GM19395 (cell line): ENCODE data around the gene DDRGK1.
"Not testable (repeated sequence)": the region's sequence is repeated elsewhere in the genome, so short reads cannot be mapped to it uniquely, and the experiment has no call there.

Experiments used
- ATAC-seq: cut with Tn5 transposase; IDR thresholded peaks from one replicate; pipeline ENCODE4 v1.9.1; 2021; ENCODE audit warnings: mild to moderate bottlenecking, moderate library complexity; ENCODE audit not compliant: unreplicated experiment

The DDRGK1 gene

DNA sequence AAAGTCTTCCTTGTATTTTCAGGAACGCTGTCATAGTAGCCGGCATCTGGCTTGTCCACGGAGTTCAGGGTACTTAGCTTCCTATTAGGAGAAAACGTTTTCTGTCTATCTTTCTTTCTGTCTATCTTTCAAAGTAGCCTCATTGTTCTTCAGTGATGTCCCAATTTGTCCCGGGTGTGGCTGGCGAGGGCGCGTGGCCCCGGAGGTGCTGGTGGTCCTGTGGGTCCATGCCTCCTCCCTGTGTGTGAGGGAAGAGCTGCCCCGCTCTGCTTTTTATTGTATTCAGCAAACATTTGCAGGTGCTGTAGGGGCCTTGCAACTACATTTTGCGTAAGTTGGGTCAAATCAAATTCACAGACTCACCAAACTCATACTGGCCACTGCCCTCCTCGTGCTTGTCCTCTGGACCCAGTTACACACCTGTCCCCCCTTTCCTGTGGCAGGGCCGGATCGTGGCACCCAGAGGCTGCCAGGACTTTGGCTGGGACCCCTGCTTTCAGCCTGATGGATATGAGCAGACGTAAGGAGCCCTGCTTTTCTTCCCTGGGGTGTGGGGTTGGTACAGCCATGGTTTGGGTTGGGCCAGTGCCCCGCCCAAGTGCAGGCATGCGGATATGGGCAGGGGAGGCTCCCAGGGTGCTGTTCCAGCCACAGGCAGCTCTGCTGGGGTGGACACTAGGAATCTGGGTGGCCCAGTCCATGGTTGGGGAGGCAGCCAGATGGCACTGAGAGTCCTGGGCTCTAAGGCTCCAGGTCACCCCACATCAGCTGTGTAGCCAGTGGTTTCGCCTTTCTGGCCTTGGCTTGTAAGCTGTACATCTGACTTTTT lies 17.1 kb upstream of the DDRGK1 start:
- no peak for ATAC-seq

DNA sequence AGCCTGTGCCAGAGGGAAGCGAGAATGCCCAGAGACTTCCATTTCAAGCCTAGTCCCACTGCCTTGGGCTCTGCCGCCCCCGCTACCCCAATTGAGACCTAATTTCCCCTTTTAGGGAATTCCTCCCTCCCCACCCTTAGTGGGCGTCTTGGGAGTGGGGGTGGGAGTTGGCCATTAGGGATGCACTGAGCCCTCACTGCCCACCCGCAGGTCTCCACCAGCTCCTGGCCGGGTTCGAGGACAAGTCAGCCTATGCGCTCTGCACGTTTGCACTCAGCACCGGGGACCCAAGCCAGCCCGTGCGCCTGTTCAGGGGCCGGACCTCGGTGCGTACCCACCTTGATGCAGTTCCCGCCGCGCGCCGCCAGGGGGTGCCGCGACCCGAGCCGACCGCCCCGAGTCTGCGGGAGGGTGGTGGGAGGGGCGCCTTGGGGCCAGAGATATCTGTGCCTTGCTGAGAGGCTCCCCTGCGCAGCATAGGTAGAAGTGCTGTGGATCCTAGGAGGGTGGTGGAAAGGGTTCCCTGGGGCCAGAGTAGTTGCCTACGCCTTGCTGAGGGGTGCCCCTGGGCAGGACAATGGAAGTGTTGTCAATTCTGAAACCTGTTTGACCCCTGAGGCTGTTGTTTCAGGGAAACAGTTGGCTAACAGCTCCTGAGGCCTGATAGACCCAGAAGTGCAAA lies 14.0 kb upstream of the DDRGK1 start:
- no peak for ATAC-seq

DNA sequence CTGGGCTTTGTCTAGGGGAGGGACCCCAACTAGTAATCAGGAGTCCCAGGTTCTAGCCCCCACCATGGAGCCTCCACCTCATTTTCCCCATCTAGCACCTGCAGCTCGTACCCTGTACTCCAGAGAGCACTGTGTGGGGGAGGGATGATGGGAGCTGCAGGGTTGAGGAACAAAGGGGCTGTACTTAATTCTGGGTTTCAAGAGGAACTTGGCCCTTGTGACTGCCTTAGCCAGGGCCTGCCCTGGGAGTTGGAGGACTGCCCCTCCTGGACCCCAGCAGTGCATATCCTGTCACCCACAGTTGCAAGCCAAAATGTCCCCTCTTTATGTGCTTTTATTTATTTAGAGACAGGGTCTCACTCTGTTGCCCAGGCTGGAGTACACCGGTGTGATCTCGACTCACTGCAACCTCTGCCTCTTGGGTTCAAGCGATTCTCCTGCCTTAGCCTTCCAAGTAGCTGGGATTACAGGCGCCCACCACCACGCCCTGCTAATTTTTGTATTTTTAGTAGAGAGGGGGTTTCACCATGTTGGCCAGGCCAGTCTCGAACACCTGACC lies 11.0 kb upstream of the DDRGK1 start:
- not testable (repeated sequence) for ATAC-seq

DNA sequence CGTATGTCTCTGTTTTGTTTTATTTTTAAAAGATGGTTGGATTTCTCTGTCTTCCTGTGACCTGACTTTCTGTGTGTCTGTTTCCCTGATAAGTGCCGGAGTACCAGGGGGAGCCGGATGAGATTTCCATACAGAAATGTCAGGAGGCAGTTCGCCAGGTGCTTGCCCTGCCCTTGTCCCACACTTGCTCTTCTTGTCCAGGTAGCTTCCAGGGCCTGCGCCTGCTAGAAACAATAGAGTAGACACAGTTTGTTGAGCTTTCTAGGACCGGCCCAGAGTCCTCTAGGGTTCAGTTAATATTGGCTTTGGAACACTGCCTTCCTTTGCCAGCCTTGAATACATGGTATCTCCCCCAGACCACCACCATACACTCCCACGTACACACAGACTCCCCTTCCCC lies 8.7 kb upstream of the DDRGK1 start:
- ATAC-seq: no peak

DNA sequence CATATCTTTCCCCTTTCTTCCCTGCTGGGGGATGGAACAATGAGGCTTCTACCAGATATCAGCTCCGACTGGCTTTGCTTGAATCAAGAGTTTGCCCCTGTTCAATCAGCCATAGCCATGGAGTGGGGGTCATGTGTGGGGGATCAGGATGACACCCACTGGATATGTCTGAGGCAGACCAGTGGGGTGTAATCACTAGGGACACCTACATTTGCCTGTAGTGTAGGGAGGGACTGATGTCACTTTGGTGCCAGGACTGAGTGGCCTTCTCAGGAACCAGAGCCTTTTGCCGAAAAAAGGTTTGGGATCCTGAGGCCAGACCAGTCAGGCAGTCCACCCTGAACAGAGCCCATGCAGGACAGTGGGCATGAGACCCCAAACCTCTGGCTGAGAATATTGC lies 5.9 kb upstream of the DDRGK1 start:
- no peak for ATAC-seq

DNA sequence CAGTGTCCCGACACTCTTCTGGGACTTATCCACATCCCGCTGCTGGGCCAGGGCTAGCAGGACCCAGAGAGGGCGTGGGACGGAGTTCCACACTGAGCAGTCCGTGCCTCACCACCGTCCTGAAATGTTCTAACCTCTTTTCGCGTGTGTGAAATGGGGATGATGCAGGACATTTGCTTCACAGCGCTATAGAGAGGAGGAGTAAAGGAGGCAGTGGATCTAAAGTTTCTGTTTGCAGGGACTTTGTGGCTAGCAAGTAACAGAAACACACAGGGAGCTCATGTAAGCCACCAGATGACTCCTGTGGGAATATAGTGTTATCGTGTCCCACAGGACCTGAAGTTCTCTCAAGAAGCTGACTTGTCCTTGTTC lies 5.5 kb upstream of the DDRGK1 start:
- no peak for ATAC-seq

DNA sequence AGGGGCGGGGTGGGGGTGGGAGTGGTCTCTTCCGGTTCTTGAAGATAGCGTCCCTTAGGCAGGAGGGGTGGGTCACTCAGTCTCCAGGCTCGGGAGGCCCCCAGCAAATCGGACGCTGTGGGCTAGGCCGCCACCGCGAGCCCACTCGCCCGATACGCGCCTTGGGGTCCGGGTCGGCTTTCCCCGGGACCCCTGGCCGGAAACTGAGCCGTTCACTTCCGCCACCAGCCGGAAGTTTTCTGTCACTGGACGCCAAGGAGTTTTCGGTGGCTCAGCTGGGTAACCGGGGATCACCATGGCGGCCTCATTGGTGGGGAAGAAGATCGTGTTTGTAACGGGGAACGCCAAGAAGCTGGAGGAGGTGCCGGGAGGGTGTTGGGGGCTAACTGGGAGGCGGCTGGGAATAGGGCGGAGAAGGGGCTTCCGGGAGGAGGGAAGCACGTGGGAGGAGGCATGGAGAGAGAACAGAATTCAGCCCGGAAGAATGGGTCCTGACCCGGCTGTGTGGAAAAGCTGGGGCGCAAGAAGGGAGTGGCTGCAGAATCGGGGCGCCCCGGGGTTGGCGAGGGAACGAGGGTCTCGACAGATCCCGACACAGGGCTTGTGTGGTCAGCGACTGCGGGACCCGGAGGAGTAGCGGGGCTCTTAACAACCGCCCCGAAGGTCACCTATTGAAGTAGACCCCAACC lies 4.9 kb upstream of the DDRGK1 start, which contains the start of gene ITPA:
TSS of gene ITPA (plus strand) at position 242 of the 689 bp plus-strand sequence. CDS start at position 296, 54 bp downstream.
- ATAC-seq: peak; percentile 42

DNA sequence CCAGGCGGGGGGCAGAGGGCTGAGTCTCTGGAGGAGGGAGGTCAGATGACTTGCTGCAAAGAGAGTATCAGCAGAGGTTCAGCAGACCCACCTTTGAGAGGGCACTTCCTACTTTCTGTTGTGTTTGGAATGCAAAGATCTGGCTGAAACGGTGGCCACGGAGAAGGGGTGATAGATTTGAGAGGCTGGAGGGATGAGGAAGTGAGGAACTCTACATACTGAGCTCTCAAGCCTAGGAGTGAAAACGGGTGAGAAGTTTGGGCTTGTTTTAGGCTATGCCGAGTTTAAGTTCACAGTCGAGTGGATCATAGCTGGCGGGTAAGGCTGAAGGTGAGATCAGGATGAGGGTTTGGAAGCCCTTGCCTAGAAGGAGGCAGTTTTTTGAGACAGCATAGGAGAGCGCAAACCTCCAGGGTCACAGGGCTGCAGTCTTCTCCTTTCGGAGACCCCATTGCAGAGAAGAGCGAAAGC lies 4.3 kb upstream of the DDRGK1 start:
- ATAC-seq: peak; percentile 6

DNA sequence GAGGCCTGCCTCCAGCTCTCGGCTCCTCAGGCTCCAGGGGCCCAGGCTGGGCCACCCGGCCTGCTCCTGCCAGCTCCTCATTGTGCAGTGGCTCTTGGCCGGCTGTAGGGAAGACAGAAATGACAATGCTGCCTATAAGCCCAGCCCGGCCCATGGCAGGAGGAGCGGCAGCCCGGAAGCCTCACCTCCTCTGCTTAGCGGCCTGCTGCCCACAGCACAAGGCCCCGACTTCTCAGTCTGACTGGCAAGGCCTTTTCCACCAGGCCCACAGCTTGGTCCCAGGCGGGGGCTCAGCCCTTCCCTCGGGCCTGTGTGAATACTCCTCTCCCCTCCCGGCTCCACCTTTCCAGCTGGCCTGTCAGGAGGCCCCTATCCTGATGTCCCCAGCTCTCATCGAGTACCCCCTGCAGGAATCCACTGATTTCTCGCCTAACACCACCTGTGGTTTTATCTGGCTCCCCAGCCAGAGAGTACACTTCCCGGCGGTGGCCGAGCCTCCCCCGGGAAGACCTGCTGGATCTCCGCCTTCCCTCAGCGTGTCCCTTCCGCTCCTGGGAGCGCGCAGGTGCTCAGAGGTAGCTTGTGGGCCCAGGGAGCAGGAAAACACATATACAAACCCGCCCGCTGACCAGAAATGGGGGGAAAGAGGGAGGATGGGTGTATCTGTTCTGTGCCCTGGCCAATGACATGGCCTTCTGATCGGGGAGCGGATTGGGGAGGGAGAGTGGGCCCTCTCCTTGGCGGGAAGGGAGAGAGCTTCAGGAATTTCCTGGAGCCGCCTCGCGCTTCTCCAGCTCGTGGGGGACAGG lies 963 bp downstream of the DDRGK1 start:
- peak; percentile 22 for ATAC-seq

DNA sequence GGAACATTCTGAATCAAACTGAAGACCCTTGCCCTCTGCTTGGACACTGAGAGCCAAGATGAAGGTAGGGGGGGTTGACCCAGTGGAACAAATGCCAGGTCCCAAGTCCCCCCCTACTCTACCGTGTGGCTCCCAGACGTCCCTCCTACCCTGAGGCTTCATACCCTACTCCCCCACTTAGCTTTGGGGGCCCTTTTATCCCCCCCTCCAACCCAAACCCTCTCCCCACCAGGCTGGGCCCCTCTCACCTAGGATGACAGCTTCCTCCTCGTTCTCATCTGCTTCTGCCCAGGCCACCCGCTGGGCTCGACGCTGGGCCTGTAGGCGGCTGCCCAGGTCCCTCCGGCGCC lies 1.5 kb downstream of the DDRGK1 start:
- ATAC-seq: no peak

DNA sequence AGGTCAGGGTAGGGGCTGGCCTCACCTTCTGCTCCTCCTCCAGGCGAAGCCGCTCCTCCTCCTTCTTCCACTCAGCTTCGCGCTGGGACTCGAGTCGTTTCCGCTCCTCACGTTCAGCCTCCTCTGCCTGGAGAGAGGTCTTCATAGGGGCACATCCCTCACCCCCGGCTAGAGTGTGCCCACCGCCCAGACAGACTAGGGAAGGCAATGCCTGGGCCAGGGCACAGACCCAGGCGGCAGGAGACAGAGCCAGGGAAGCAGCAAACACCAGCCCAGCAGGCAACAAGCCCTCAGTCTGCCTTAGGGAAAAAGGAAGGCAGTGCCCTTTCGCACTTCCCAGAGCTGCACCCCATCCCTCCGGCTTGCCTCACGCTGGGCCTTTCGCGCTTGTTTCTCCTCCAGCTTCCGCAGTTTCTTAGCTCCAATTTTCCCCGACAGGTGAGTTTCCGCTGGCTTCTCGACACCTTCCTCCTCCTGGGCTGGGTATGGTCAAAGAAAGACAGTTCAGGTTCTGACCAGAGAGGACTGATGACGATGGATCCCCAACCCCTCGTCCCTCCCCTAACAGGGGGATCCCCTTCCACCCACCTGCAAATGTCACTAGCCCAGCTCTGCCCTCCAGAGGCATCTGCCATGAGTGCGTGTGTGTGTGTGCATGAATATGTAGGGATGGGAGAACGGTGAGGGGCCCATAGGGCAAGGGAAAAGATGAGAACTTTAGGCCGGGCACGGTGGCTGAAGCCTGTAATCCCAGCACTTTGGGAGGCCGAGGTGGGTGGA lies 4.3 kb downstream of the DDRGK1 start:
- ATAC-seq: no peak

DNA sequence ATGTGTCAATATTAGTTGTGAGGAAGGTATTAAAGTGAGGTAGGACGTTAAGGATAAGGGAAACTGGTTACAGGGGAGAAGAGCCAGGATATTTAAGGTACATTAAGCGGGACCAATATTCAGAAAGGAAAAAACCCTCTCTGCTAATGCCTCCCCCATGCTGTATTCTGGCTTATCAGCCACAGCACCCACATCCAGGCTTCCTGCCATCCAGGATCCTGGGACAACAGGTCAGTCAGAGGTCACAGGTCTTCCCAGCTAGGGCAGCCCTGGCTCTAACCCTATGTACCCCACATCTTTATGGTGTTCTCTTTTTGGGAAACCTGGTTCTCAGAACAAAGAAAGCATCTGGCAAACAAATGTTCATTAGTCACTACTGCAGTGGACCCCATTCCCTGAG lies 5.3 kb downstream of the DDRGK1 start:
- ATAC-seq: no peak

DNA sequence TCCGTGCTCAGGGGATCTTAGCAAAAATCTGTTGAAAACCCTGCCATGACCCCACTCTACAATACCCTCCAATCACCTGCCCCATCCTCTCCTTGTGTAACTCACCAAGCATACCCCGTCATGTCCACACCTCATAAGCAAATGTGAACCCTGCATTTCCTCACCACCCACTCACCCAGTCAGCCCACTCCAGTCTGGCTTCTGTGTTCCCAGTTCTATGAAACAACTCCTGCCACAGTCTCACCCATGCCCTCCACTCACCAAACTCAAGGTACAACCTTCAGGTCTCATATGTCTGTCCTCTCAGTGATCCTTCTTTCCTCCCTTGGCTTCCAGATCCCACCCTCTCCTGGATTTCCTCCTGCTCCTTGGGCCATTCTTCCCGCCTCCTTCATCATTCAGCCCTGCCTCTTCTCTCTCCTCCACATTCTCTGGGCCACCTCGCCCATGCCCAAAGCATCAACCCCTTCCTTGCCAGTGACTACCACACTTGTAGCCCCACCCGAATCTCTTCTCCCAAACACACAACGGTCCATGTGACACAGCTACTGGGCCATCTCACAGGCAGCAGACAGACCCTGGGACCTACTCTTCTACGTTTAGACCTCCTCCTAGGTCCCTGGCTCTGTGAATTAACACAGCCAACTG lies 8.8 kb downstream of the DDRGK1 start:
- no peak for ATAC-seq

DNA sequence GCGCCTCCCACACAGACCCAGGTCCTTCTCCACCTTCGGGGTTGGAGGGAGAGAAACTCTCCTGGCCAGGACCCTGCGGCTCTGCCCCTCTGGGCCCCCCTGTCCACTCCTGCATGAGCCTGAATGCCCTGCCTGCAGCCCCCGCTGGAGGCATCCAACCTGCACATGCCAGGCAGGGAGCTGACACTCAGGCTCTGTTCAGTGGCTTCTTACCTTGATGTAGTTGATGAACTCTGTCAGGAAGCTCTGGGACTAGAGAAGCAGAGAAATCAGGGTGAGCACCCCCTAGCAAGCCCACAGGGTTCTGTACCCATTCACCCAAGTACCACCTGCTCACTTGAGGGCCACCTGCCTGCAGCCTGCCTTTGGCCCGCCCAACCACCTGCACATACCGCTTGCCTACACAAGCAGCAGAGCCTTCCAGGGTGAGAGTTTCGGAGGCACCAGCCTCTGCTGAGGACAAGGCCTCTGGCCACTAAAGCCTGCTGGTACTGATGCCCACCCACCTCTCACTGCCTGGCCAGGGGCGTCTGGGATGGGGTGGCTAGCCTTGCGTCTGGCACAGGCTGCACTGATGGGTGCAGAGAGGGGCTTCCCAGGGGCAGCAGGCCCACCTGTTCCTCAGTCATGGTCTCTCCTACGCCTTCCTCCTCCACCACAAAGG lies 9.7 kb downstream of the DDRGK1 start:
- ATAC-seq: no peak

DNA sequence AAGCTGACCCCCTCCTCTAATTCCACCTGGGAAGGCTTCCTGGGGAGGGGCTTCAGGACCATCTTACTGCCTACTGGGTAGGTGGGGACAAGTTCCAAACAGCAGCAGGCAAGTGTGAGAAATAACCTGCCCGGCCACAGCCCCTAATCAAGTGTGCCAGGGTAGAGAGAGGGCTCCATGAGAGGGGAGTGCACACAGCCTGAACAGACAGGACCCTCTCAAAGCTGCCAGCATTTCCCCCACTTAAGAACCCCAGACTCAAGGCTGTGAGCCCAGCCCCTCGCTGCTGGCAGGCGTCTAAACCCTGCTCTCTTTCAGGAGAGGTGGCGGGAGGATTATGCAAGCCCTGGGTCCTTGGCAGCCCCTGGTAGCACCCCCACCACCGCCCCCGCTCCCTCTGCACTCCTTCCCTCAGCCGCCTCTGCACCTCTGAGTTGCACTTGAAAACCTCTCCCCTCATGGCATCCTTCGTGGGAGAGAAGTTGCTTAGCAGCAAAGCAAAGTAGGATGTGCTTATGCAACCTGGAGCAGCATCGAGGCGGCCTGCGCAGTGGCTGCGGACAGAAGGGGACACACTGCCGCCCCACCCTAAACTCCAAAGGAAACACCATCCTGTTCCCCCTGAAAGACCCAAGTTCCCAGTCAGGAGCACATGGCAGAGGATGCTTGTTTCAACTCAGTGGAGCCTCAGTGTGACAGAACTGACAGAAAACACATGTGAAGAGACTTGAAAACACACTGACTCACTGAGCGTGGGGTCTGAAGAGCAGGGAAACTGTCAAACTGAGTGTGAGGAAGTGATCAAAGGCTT lies 10.5 kb downstream of the DDRGK1 start:
- no peak for ATAC-seq

DNA sequence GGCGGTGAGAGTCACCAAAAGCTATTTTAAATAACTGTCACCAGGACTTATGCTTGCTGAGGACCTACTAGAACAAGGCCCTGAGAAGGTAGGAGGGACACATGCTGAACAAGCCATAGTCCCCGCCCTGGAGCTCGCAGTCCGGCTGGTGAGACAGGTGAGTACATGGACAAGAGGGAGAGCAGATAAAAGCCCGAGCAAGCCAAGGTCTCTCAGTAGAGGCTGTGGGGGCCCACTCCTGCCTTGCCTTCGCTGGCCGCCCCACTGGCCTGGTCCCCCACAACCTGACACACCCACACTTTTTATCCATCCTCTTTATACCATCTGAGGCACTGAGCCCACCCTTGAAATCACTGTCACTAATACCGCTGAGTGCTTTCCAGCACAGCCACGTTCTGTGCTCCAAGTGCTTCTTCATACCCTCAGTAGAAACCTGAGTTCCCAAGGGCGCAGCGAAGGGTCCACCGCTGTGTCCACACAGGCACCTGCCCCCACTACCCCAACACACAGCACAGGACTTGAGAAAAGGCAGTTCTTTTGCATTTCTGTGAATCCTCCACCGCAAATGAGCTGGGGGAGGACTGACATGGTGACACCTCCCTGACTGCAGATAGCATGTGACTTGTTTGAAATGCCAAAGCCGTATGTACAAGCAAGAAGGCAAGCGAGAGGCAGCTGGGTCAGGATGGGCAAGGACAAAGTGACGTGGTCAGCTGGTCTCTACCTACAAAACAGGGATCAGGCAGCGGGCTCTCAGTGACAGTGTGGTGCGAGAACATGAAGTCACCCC lies 12.1 kb downstream of the DDRGK1 start:
- ATAC-seq: no peak

DNA sequence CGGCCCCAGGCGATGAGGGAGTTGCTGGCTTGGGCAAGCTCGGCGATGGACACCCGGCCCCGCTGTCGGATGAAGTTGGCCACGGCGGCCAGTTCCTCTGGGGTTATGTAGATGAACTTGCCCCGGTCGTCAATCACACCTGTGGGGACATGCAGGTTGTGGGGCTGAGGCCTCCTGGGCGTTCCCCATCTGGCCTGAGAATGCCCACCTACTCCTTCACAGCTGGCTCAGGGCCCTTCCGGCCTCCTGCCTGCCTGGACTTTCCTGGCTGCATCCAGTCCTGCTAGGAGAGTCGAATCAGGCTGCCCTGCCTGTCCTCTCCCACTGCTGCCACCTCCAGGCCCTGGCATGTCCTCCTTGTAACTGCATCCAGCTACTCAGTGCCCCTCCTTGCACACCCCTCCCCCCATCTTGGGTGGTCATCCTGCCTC lies 13.8 kb downstream of the DDRGK1 start:
- no peak for ATAC-seq
